ENCODE data around the gene CALHM4.

GRCh38 chr6:116605935-116606334, 52.4 kb downstream of the CALHM4 start:
- TF ChIP-seq CTCF (IDR thresholded peaks at IDR 0.05; ENCODE audit: low read length), result no peak
- TF ChIP-seq EZH2 (optimal IDR thresholded peaks at IDR 0.05; ENCODE audit: low read depth, low read length), result no peak
- TF ChIP-seq EZH2phosphoT487 (IDR thresholded peaks at IDR 0.05; ENCODE audit: low read length), result no peak

All from MM.1S (cell line).